NCI-H2107 treated with DMSO at 0.1 percent for 48 hours (cell line): ENCODE measurements around the gene GNG3.
"Not testable (repeated sequence)": the region's sequence is repeated elsewhere in the genome, so short reads cannot be mapped to it uniquely, and the experiment has no call there.

ENCODE experiments used
- DNase-seq: peaks from one replicate; lab custom pipeline; 2025; ENCODE audit not compliant: unreplicated experiment; lab: John Stamatoyannopoulos, UW

The GNG3 gene

DNA sequence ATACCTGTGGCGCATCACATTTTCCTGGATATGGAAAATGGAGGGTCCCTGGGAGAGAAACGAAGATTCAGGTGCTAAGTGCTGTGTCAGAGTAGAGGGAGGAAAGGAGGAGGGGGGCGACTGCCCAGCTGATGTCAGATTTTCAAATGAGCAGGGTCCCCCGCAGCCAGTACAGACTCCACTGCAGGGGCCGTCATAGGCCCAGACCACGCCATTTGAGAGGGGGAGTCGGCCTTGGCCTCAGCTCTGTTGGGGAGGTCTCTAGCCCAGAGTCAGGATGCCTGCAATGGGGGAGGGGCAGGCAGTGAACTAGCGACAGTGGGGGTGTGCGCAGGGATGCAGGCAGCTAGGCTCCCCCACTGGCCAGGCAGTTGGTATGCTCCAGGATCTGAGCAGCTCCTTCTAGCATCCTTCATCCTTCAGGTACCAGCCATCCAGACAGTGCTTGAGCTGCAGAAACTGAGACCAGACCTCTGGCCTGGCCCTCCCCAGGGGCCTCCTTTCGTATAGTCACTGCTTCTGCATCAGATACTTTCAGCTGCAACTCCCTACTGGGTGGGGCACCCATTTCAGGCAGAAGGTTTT lies at the start of gene GNG3, which contains the start of gene BSCL2:
GNG3 (plus strand) TSS at position 400 of the 585 bp plus-strand sequence. CDS start 620 bp downstream, outside the sequence.
BSCL2 (minus strand) TSS at position 148 of the 585 bp plus-strand sequence. CDS start 229 bp downstream, outside the sequence.
- DNase-seq = no peak

DNA sequence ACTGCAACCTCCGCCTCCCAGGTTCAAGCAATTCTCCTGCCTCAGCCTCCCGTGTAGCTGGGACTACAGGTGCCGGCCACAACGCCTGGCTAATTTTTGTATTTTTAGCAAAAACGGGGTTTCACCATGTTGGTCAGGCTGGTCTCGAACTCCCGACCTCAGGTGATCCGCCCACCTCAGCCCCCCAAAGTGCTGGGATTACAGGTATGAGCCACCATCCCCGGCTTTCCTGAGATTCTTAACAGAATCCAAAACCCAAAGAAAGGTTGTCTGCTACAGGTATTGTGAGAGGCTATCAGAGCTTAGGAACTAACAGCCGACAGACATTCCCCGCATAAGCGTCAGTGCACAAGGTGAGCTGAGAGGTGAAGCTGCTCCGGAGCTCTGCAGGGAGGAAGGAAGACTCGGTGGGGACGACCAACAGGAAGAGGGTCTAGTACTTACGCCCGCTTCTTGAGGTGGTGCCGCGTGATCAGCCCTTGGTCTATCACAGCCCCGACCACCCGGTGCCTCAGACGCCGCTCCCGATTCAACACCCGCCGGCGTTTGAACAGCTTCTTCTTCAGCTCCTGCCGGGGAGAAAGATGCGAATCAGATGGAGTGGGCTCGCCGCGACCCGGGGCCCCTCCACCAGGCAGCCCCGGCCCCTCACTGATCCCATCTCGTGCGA lies 42.9 kb upstream of the GNG3 start:
- peak; percentile 41 for DNase-seq

DNA sequence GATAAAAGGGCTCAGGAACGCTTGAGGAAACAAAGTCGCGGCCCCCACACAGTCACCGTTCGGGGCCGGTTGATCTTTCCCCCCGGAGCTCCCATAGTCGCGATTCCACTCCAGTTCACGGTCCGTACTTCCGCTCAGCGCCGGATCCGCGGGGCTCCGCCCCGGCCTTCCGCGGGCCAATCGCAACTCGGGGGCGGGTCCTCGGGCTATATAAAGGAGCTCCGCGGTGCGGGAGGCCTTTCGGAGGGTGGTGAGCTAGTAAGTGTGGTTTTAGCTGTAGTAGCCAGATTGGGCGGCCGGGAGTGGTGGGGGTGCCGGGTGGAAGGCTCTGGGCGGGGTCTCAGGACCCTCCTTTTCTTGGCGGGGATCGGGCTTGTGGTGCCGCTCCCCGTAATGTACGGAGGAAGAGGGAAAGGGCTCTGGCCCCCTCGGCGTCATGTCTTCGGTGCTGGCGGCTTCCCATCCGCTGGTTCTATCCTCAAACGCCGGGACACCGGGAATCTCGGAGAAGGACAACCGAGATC lies 42.3 kb upstream of the GNG3 start, which contains the start of the genes C11orf98 and CSKMT:
C11orf98 (minus strand) TSS at position 136 of the 524 bp plus-strand sequence; CDS start at position 95, 41 bp downstream.
CSKMT (plus strand) TSS at position 238 of the 524 bp plus-strand sequence. CDS start 568 bp downstream, outside the sequence.
- peak; percentile 78 for DNase-seq

DNA sequence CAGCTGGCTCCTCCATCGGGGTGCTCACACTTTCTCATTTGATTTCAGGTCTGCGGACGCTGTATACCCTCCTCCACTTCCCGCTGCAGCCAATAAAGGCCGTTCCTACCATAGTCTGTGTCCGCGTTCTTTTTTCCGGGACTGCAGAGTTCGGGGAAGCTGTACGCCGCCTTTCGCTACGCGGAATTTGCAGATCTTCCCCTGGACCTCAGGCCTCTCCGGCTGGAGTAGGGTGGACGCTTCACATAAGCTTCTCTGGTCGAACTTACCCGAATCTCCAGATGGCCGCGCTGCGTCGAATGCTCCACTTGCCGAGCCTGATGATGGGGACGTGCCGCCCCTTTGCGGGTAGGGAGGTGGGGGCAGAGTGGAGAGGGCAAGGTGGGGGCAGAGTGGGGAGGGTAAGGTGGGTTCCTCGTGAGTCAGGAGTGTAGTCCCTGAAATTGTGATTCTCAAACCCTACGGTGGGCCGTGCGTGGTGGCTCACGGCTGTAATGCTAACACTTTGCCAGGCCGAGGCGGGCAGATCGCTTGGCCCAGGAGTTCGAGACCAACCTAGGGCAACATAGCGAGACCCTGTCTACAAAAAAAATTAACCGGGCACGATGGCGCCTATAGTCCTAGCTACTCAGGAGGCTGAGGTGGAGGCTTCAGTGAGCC lies 41.7 kb upstream of the GNG3 start:
- no peak for DNase-seq

DNA sequence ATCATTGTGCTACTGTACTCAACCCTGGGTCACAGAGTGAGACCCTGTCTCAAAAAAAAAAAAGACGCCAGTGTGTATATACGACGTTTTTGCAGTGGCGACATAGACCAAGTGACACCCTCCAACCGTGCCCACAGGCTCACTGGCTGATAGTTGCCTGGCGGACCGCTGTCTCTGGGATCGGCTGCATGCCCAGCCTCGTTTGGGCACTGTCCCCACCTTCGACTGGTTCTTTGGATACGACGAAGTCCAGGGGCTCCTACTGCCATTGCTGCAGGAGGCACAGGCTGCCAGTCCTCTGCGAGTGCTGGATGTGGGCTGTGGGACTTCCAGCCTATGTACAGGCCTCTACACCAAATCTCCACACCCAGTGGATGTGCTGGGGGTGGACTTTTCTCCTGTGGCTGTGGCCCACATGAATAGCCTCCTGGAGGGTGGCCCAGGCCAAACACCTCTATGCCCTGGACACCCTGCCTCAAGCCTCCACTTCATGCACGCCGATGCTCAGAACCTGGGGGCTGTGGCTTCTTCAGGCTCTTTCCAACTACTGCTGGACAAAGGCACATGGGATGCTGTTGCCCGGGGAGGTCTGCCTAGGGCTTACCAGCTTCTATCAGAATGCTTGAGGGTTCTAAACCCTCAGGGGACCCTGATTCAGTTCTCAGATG lies 41.1 kb upstream of the GNG3 start:
- DNase-seq = no peak

DNA sequence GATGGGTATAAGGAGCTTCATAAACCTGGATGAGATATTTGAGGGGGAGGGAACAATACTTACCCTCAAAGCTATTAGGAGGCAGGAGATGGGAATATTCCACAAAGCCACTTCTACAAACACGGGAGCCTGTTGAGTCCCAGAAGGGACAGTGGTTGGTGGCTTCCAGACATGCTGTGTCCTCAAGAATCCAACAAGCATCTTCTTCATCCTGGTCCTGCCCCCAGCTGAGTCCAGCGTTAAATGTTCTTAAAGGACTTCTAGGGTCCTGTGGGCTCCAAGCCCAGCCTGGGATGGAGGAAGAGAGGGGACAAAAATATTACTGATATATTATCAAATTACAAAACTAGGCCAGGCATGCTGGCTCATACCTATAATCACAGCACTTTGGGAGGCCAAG lies 40.0 kb upstream of the GNG3 start:
- no peak for DNase-seq

DNA sequence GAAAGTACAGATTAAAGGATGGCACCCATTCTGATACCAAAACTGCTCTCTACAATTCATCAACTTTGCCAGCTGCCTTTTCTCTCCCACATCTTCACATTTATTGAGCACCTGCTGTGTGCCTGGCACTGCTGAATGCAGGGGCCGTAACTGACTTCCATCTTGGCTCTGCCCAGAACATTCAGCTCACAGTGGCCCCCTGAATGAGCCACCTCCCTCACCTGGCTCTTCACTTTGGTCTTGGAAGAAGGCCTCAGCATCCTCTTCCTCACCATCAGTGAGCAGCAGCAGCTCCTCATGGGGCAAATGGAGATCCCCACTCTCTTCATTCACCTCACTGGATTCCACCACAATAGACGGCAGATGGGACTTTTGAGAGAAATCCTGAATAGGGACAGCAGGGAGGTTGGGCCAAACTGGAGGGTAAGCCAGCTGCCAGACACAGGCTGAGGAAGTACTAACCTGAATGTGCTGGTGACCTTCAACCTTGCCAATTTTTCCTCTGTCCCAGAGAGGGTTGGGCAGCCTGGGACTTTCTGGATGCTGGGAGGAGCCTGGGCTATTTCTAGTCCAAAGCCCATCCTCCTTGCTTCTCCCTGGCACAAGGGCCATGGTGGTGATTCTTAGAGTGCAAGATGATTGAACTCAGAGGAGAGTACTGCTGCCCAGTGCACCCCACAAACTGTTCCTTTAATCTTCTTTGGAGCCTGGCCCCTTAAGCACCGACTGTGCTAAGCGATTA lies 37.9 kb upstream of the GNG3 start:
- DNase-seq = no peak

DNA sequence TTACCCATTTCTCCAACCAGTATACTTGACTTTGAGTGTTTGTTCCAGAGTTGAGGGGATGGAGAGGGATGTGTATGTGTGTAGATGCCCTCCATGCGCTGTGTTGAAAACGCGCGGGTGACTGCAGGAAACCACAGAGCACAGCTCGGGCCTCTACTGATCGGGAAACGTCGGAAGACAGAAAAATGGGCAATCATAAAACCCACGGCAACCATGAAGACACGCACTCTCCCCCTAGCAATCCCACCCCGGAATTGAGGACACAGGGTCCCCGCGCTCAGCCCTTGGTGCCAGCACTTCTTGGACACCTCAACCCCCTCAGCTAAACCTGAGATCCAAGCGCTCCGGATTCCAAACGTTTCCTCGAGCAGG lies 36.3 kb upstream of the GNG3 start:
- peak; percentile 82 for DNase-seq

DNA sequence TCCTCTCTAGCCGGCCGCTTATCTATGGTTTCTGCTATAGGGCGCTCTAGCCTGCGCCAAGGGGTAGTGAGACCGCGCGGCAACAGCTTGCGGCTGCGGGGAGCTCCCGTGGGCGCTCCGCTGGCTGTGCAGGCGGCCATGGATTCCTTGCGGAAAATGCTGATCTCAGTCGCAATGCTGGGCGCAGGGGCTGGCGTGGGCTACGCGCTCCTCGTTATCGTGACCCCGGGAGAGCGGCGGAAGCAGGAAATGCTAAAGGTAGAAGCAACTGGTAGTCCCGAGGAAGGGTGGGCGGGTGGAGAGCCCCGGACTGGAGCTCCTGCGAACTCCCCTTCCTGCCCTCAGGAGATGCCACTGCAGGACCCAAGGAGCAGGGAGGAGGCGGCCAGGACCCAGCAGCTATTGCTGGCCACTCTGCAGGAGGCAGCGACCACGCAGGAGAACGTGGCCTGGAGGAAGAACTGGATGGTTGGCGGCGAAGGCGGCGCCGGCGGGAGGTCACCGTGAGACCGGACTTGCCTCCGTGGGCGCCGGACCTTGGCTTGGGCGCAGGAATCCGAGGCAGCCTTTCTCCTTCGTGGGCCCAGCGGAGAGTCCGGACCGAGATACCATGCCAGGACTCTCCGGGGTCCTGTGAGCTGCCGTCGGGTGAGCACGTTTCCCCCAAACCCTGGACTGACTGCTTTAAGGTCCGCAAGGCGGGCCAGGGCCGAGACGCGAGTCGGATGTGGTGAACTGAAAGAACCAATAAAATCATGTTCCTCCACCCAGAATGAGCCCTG lies 35.7 kb upstream of the GNG3 start, which contains the start of the genes LBHD1 and UQCC3:
LBHD1 (minus strand) TSS at position 660 of the 782 bp plus-strand sequence. CDS start 2,236 bp downstream, outside the sequence.
UQCC3 (plus strand) TSS at position 66 of the 782 bp plus-strand sequence; CDS start at position 139, 73 bp downstream.
- DNase-seq = peak; percentile 38

DNA sequence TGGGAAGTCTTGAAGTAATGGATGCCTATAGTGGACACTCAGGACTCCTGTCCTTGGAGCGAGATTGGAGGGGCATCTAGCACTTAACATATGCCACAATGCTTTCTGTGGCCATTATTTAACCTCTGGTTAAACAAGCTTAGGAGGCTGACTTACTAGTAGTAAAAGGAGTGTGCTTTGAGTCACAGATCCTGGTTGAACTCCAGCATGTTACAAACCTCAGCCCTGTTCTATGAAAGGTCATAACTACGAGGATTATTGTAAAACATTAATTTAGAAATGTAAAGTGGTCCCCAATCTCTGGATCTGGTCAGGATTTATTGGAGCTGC lies 34.3 kb upstream of the GNG3 start:
- no peak for DNase-seq

DNA sequence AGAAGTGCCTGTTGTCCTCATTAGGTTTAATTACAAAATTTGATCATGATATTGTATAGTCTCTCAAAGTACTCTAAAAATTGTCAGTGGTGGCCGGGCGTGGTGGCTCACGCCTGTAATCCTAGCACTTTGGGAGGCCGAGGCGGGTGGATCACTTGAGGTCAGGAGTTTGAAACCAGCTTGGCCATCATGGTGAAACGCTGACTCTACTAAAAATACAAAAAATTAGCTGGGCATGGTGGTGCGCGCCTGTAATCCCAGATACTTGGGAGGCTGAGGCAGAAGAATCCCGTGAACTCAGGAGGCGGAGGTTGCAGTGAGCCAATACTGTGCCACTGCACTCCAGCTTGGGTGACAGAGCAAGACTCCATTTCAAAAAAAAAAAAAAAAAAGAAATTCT lies 32.1 kb upstream of the GNG3 start:
- DNase-seq = not testable (repeated sequence)

DNA sequence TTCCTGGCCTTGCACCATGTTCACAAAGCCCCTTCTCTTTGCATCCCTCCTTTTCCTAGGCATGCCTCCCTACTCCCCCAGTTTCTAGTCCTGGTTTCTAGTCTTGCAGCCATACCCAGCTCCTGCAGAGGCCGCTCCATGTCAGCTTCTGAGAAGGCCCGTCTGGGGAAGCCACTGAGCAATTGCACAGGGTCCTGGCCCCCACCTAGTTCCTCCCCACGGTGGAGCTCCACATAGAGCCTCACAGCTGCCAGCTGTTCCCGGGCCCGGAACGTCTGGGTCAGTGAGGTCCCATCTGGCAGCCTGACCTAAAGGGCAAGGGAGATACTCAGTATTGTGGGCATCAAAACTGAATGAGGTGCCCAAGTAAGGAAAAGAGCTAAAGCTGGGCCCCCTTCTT lies 30.8 kb upstream of the GNG3 start:
- DNase-seq = no peak

DNA sequence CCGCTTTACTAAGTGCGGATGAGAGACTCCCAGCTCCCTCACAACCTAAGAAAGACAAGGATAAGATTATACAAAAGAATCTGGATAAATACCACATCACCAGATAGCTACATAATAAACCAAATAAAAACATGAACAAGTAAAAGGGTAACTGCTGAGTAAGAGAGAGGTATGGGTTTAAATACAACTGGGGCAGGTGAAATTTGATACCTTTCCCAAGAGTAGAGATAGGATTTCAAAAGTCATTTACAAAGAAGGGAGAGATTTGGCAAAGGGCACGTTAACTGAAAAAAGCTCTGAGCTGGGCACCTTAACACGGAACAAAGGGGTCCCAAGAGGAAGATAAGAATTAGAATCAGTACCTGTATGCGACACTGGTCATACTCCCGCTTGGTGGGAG lies 30.3 kb upstream of the GNG3 start:
- DNase-seq = peak; percentile 52

DNA sequence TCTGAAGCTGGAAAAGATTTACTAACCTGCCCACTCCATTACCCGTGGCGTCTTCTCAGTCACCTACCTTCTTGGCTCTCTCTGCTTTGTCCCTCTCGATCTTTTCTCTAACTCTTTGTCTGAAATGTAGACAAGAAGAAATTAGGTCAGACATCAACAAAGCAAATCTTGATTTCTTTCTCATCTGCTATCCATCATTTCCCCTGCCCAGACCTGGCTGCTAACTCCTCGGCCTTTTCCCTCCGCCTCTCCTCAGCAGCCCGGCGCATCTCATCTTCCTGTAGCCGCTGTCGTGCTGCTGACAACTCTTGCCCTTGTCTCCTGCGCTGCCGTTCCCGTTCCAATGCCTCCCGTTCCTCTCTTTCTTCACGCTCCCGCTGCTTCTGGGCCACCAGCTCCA lies 29.8 kb upstream of the GNG3 start:
- no peak for DNase-seq

DNA sequence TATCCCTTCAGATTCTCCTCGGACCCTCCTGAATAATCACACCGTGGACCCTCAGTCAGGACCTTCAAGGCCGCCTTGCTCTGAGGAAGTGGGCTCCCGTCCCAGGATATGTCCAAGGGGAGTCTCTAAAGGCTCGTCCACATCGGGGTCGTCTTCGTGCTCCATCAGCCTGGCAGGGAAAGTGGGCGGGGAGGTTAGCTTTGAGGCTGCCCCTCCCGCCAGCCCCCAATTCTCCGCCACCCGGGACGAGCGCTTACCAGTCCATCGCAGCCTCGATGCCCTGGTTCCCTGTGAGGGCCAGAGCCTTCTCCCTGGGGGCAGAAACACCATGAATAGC lies 29.1 kb upstream of the GNG3 start:
- no peak for DNase-seq

DNA sequence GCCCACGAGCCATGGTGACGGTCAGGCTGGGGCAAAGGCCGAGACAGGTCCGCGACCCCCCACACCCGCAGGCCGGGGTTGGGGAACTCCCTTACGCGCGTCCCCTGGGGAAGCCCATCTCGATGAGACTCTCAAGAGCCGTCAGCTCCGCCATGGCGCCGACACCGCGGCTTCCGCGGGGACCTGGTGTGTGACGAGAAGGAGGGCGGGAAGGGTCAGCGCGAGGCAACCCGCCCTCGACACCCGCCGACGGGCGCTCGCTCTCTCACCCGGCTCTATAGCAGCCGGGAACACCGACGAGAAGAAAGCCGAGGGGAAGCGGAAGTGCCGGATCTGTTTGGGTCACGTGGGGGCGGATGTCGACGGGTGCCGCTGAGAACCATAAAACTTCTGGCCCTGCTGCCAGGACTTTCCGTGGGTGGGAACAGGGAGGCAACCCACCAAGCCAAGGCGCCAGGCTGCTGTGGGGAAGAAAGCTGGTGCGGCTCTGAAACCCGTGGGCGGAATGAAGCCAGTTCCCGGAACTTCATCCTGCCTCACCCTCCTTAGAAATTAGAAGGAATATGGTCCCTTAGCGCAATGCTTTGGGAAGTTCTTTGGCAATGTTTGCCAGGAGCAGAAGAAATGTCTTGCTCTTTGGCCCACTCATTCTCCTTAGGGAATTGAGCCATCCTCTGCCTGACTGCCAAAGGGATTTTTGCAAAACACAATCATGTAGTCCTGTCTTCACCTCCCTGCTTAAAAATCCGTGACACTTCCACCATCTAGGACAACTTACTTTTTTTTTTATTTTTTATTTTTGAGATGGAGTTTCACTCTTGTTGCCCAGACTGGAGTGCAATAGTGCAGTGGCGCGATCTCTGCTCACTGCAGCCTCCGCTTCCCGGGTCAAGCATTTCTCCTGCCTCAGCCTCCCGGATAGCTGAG lies 28.4 kb upstream of the GNG3 start, which contains the start of gene UBXN1:
UBXN1 (minus strand) TSS at position 304 of the 927 bp plus-strand sequence; CDS start at position 154, 150 bp downstream.
- DNase-seq = peak; percentile 76

DNA sequence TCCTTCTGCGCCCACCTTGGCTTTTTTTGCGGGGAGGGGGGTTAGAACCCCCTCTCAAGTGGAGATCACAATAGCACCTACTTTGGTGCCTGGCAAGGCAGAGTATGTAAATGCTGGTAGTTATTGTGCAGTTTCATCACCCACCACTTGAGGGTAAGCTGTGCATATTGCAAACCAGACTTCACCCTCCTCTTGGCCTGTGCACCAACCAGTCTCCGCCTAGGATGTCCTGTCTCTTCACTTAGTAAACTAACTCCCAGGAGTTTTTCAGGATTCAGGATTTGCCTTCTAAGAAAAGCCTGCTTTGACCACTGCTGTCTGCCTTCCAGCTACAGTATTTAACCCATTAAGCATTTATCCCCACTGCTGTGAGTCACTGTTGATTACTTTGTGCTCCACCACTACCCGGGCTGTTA lies 26.6 kb upstream of the GNG3 start:
- peak; percentile 79 for DNase-seq

DNA sequence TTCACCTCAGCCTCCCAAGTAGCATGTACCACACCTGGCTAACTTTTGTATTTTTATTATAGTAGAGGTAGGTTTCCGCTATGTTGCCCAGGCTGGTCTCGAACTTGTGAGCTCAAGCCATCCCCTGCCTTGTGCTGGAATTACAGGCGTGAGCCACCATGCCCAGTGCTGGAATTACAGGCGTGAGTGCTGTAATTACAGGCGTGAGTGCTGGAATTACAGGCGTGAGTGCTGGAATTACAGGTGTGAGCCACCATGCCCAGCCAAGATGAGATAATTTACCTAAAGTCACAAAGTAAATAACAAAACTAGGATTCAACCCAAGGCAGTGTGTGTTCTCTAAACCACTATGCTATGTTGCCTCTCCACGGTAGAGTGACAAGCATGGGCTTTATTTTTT lies 25.0 kb upstream of the GNG3 start:
- DNase-seq = no peak
